ENCODE data around the gene FBXO28. TPM values are rescaled to one million over a fixed set of nuclear protein-coding genes. Genes with fewer than 3 reads are reported as not detected.

FBXO28 gene
- polyA plus RNA-seq, 1 of the 3 experiments (the other 2 are of a cell fraction), result 8.1 TPM

DNA sequence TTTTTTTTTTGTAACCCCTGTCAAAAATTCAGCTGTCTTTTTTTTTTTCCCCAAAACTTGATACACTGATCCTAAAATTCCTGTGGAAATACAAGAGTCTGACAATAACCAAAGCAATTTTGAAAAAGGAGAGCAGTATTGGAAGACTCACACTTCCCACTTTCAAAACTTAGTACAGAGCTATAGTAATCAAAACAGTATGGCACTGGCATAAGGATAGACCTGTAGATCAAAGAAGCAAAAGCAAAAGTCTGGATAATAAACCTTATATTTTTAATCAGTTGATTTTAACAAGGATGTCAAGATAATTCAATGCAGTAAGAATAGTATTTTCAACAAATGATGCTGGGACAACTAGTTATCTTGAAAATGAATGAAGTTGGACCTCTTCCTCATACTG is 17.3 kb downstream of the FBXO28 start:
- CTCF ChIA-PET, result no interaction called here
- H3K27me3 ChIP-seq (ENCODE audit: insufficient read depth), result no peaks in the 10 kb centered on the region
- no peak for DNase-seq
- H3K79me2 ChIP-seq (ENCODE audit: insufficient read depth), result peaks cover 53% of the 10 kb centered on the region
- H3K9me3 ChIP-seq, result peaks cover 11% of the 10 kb centered on the region
- H3K27ac ChIP-seq (ENCODE audit: low read depth in 2 of 2, low read length in 1 of 2), result no peak overlapping the region
- peaks cover 23% of the 10 kb centered on the region for H3F3A ChIP-seq (replicated peaks; ENCODE audit: insufficient read depth)
- POLR2A ChIA-PET, result no interaction called here
- peaks cover 0 to 11% of the 10 kb centered on the region in 2 experiments; a peak in 1 of 4 replicates for H3K4me1 ChIP-seq (ENCODE audit: control insufficient read depth in 1 of 2, insufficient read depth in 2 of 2, low read depth in 1 of 2, low read length in 1 of 2)
- no peak overlapping the region for H3K9ac ChIP-seq
- no peak overlapping the region for H3K4me2 ChIP-seq
- TF ChIP-seq, protein P1, sequence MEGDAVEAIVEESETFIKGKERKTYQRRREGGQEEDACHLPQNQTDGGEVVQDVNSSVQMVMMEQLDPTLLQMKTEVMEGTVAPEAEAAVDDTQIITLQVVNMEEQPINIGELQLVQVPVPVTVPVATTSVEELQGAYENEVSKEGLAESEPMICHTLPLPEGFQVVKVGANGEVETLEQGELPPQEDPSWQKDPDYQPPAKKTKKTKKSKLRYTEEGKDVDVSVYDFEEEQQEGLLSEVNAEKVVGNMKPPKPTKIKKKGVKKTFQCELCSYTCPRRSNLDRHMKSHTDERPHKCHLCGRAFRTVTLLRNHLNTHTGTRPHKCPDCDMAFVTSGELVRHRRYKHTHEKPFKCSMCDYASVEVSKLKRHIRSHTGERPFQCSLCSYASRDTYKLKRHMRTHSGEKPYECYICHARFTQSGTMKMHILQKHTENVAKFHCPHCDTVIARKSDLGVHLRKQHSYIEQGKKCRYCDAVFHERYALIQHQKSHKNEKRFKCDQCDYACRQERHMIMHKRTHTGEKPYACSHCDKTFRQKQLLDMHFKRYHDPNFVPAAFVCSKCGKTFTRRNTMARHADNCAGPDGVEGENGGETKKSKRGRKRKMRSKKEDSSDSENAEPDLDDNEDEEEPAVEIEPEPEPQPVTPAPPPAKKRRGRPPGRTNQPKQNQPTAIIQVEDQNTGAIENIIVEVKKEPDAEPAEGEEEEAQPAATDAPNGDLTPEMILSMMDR (IDR thresholded peaks at IDR 0.05), result no peak
- no peak for TF ChIP-seq MEF2A (IDR thresholded peaks at IDR 0.05; ENCODE audit: borderline replicate concordance, low read depth)
- TF ChIP-seq CHD2 (IDR thresholded peaks at IDR 0.05; ENCODE audit: low read length, partially characterized antibody), result no peak
- no peak for TF ChIP-seq RAD21 (IDR thresholded peaks at IDR 0.05; ENCODE audit: low read length)
- TF ChIP-seq EZH2phosphoT487 (IDR thresholded peaks at IDR 0.05; ENCODE audit: borderline replicate concordance, low read depth), result no peak
- TF ChIP-seq GATA2 (CRISPR knock-in tag; IDR thresholded peaks at IDR 0.05), result no peak
- TF ChIP-seq, protein P2, sequence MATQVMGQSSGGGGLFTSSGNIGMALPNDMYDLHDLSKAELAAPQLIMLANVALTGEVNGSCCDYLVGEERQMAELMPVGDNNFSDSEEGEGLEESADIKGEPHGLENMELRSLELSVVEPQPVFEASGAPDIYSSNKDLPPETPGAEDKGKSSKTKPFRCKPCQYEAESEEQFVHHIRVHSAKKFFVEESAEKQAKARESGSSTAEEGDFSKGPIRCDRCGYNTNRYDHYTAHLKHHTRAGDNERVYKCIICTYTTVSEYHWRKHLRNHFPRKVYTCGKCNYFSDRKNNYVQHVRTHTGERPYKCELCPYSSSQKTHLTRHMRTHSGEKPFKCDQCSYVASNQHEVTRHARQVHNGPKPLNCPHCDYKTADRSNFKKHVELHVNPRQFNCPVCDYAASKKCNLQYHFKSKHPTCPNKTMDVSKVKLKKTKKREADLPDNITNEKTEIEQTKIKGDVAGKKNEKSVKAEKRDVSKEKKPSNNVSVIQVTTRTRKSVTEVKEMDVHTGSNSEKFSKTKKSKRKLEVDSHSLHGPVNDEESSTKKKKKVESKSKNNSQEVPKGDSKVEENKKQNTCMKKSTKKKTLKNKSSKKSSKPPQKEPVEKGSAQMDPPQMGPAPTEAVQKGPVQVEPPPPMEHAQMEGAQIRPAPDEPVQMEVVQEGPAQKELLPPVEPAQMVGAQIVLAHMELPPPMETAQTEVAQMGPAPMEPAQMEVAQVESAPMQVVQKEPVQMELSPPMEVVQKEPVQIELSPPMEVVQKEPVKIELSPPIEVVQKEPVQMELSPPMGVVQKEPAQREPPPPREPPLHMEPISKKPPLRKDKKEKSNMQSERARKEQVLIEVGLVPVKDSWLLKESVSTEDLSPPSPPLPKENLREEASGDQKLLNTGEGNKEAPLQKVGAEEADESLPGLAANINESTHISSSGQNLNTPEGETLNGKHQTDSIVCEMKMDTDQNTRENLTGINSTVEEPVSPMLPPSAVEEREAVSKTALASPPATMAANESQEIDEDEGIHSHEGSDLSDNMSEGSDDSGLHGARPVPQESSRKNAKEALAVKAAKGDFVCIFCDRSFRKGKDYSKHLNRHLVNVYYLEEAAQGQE (IDR thresholded peaks at IDR 0.05; ENCODE audit: low read depth, low read length), result no peak
- TF ChIP-seq EP300 (IDR thresholded peaks at IDR 0.05; ENCODE audit: borderline replicate concordance in 1 of 2, low read depth in 1 of 2, low read length in 1 of 2), result no peak
- TF ChIP-seq, protein P3, sequence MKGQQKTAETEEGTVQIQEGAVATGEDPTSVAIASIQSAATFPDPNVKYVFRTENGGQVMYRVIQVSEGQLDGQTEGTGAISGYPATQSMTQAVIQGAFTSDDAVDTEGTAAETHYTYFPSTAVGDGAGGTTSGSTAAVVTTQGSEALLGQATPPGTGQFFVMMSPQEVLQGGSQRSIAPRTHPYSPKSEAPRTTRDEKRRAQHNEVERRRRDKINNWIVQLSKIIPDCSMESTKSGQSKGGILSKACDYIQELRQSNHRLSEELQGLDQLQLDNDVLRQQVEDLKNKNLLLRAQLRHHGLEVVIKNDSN (IDR thresholded peaks at IDR 0.05; ENCODE audit: borderline replicate concordance, low read depth), result no peak
- TF ChIP-seq POLR2AphosphoS5 (IDR thresholded peaks at IDR 0.05; ENCODE audit: low read depth, low read length), result no peak
- TF ChIP-seq FOXJ3 (CRISPR knock-in tag; IDR thresholded peaks at IDR 0.05), result no peak
- TF ChIP-seq, protein P4, sequence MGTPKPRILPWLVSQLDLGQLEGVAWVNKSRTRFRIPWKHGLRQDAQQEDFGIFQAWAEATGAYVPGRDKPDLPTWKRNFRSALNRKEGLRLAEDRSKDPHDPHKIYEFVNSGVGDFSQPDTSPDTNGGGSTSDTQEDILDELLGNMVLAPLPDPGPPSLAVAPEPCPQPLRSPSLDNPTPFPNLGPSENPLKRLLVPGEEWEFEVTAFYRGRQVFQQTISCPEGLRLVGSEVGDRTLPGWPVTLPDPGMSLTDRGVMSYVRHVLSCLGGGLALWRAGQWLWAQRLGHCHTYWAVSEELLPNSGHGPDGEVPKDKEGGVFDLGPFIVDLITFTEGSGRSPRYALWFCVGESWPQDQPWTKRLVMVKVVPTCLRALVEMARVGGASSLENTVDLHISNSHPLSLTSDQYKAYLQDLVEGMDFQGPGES (IDR thresholded peaks at IDR 0.05; ENCODE audit: low read depth, low read length), result no peak
- TF ChIP-seq, protein P5, sequence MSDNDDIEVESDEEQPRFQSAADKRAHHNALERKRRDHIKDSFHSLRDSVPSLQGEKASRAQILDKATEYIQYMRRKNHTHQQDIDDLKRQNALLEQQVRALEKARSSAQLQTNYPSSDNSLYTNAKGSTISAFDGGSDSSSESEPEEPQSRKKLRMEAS (IDR thresholded peaks at IDR 0.05; ENCODE audit: low read depth), result no peak
- no peak for TF ChIP-seq NRF1 (IDR thresholded peaks at IDR 0.05; ENCODE audit: low read depth, low read length)
- TF ChIP-seq, protein P6, sequence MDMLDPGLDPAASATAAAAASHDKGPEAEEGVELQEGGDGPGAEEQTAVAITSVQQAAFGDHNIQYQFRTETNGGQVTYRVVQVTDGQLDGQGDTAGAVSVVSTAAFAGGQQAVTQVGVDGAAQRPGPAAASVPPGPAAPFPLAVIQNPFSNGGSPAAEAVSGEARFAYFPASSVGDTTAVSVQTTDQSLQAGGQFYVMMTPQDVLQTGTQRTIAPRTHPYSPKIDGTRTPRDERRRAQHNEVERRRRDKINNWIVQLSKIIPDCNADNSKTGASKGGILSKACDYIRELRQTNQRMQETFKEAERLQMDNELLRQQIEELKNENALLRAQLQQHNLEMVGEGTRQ (IDR thresholded peaks at IDR 0.05; ENCODE audit: borderline replicate concordance, low read depth, low read length), result no peak
- no peak for TF ChIP-seq SMC3 (IDR thresholded peaks at IDR 0.05; ENCODE audit: low read depth, low read length)
- H4K20me1 ChIP-seq (ENCODE audit: insufficient read depth), result peaks cover 22% of the 10 kb centered on the region
- H3K4me3 ChIP-seq (ENCODE audit: low read depth in 2 of 2, low read length in 1 of 2), result no peak overlapping the region
- H3K9me2 ChIP-seq, result no peaks in the 10 kb centered on the region
- peaks cover 38 to 51% of the 10 kb centered on the region in 2 experiments for H3K36me3 ChIP-seq (replicated peaks in 1 of 2; ENCODE audit: control insufficient read depth in 1 of 2, insufficient read depth in 2 of 2, low read length in 1 of 2)
- no peak overlapping the region for H2AFZ ChIP-seq (ENCODE audit: low read depth)

Measured in SK-N-SH (cell line).